HepG2 (cell line): ENCODE data around the gene LMCD1. TPM values are rescaled to one million over a fixed set of nuclear protein-coding genes. Genes with fewer than 3 reads are reported as not detected.

Experiments
- CC2D1A ChIP-seq: sonication (generic); formaldehyde crosslinking; IDR thresholded peaks from 2 replicates; pipeline ENCODE4 v1.8.1; 2023; ENCODE audit warnings: mild to moderate bottlenecking, missing genetic modification reagents
- FOXK2 ChIP-seq: fragments of 450-650 bp; IDR thresholded peaks from 2 replicates; pipeline ENCODE4 v1.6.1; 2016
- HES4 ChIP-seq: sonication (generic); formaldehyde crosslinking; IDR thresholded peaks from 2 replicates; pipeline ENCODE4 v1.9.0; 2021; ENCODE audit warnings: mild to moderate bottlenecking, missing genetic modification reagents, borderline replicate concordance
- MAF1 ChIP-seq: sonication (generic); formaldehyde crosslinking; IDR thresholded peaks from 2 replicates; pipeline ENCODE4 v1.5.0; 2020; ENCODE audit warnings: missing genetic modification reagents, borderline replicate concordance
- MXD1 ChIP-seq: sonication (generic); formaldehyde crosslinking; IDR thresholded peaks from 2 replicates; pipeline ENCODE4 v1.4.0; 2020; ENCODE audit warnings: mild to moderate bottlenecking, missing genetic modification reagents
- NCOR1 ChIP-seq: fragments of 200-600 bp; sonication (generic); IDR thresholded peaks from 2 replicates; pipeline ENCODE4 v1.7.0; 2017; ENCODE audit warnings: antibody characterized with exemption, low read length, borderline replicate concordance
- NFATC3 ChIP-seq: sonication (generic); formaldehyde crosslinking; IDR thresholded peaks from 2 replicates; pipeline ENCODE4 v1.5.1; 2020; ENCODE audit warnings: mild to moderate bottlenecking, missing genetic modification reagents
- PAF1 ChIP-seq: IDR thresholded peaks from 2 replicates; pipeline ENCODE4 v1.6.1; 2016; ENCODE audit warnings: missing genetic modification reagents, missing compliant biosample characterization
- PPARG ChIP-seq: conservative IDR thresholded peaks from 2 replicates; pipeline ENCODE4 v1.6.1; 2016; ENCODE audit warnings: missing biosample characterization, missing genetic modification reagents
- RAD51 ChIP-seq: fragments of 450-650 bp; IDR thresholded peaks from 2 replicates; pipeline ENCODE4 v1.6.1; 2016; ENCODE audit warnings: borderline replicate concordance
- RFX5 ChIP-seq: IDR thresholded peaks from 2 replicates; pipeline ENCODE4 v1.6.1; 2011; ENCODE audit warnings: low read depth, low read length, improper control_type of control experiment
- SAFB2 ChIP-seq: sonication (generic); formaldehyde crosslinking; IDR thresholded peaks from 2 replicates; pipeline ENCODE4 v1.5.1; 2020; ENCODE audit warnings: missing genetic modification reagents, low read depth, mild to moderate bottlenecking, borderline replicate concordance
- SMYD3 ChIP-seq: sonication (generic); formaldehyde crosslinking; IDR thresholded peaks from 2 replicates; pipeline ENCODE4 v1.8.1; 2023; ENCODE audit warnings: mild to moderate bottlenecking, missing genetic modification reagents
- TBP ChIP-seq: sonication (generic); formaldehyde crosslinking; IDR thresholded peaks from 2 replicates; pipeline ENCODE4 v1.5.0; 2020; ENCODE audit warnings: missing genetic modification reagents
- TEAD3 ChIP-seq: optimal IDR thresholded peaks from 2 replicates; pipeline ENCODE3; 2016; ENCODE audit warnings: borderline replicate concordance
- TSC22D2 ChIP-seq: sonication (generic); formaldehyde crosslinking; IDR thresholded peaks from 2 replicates; pipeline ENCODE4 v1.5.1; 2020; ENCODE audit warnings: missing genetic modification reagents, mild to moderate bottlenecking, borderline replicate concordance
- UBTF ChIP-seq: sonication (generic); formaldehyde crosslinking; IDR thresholded peaks from 2 replicates; pipeline ENCODE4 v1.4.0; 2020; ENCODE audit warnings: mild to moderate bottlenecking, missing genetic modification reagents
- ZBTB1 ChIP-seq: sonication (generic); formaldehyde crosslinking; IDR thresholded peaks from 2 replicates; pipeline ENCODE4 v1.4.0; 2020; ENCODE audit warnings: missing genetic modification reagents, borderline replicate concordance
- ZBTB46 ChIP-seq: sonication (generic); formaldehyde crosslinking; IDR thresholded peaks from 2 replicates; pipeline ENCODE4 v1.4.0; 2020; ENCODE audit warnings: mild to moderate bottlenecking, missing genetic modification reagents, borderline replicate concordance
- ZFP36 ChIP-seq: fragments of 150-350 bp; IDR thresholded peaks from 2 replicates; pipeline ENCODE4 v1.6.1; 2018; ENCODE audit warnings: borderline replicate concordance, low read length, low read depth; ENCODE audit not compliant: partially characterized antibody
- ZFP91 ChIP-seq: sonication (generic); formaldehyde crosslinking; IDR thresholded peaks from 2 replicates; pipeline ENCODE4 v1.9.0; 2022; ENCODE audit warnings: missing genetic modification reagents, mild to moderate bottlenecking, borderline replicate concordance
- ZNF354B ChIP-seq: sonication (generic); formaldehyde crosslinking; IDR thresholded peaks from 2 replicates; pipeline ENCODE4 v1.8.0; 2022; ENCODE audit warnings: mild to moderate bottlenecking, missing genetic modification reagents
- ZNF441 ChIP-seq: sonication (generic); formaldehyde crosslinking; IDR thresholded peaks from 2 replicates; pipeline ENCODE4 v1.7.0; 2021; ENCODE audit warnings: missing genetic modification reagents, borderline replicate concordance
- ZNF503 ChIP-seq: sonication (generic); formaldehyde crosslinking; IDR thresholded peaks from 2 replicates; pipeline ENCODE4 v1.4.0; 2020; ENCODE audit warnings: missing genetic modification reagents
- ZNF564 ChIP-seq: sonication (generic); formaldehyde crosslinking; IDR thresholded peaks from 2 replicates; pipeline ENCODE4 v1.8.1; 2023; ENCODE audit warnings: mild to moderate bottlenecking, missing genetic modification reagents
- polyA plus RNA-seq, 8 experiments: library from polyadenylated mRNA; depleted of rRNA in 3 of 8; stranded (reverse) in 7 of 8; unstranded in 1 of 8; fragments of >200 nt; fragmentation: Illumina TruSeq in 4 of 8; extraction: Trizol in 4 of 8; gene quantifications; 2 replicates each; pipeline versions ENCODE4 v1.2.1 to v1.2.3, GENCODE V29; 2011 to 2016; ENCODE audit warnings: low read depth in 4 of 8, missing spikeins in 1 of 8, mixed read lengths in 1 of 8; ENCODE audit not compliant: insufficient read depth in 1 of 8
- total RNA-seq, 5 experiments: library from RNA; depleted of rRNA; stranded (reverse); fragments of >200 nt; fragmentation: Illumina TruSeq; extraction: Trizol; gene quantifications; 2 replicates each; pipeline ENCODE4 v1.2.3, GENCODE V29; 2016; ENCODE audit warnings: low read depth in 1 of 5

The LMCD1 gene
- total and polyA plus RNA-seq, 2 of the 13 experiments (the other 11 are each of a cell fraction or from before 2014, with no cell fraction given): 6.2 to 7.1 TPM

GRCh38 chr3:8486936-8487335 lies 14.7 kb upstream of the LMCD1 start (continued):
- TF ChIP-seq NCOR1: peak; percentile 42; the same call in 1 of the 2 replicates
- no peak for TF ChIP-seq ZNF441 (CRISPR knock-in tag)
- TF ChIP-seq TEAD3 (CRISPR knock-in tag): peak; percentile 89
- no peak for TF ChIP-seq MXD1
- TF ChIP-seq CC2D1A (CRISPR knock-in tag): no peak
- no peak for TF ChIP-seq HES4 (CRISPR knock-in tag)
- peak; percentile 81 for TF ChIP-seq ZNF503 (CRISPR knock-in tag)
- no peak for TF ChIP-seq ZFP36
- TF ChIP-seq PAF1 (CRISPR knock-in tag): no peak
- no peak for TF ChIP-seq FOXK2
- TF ChIP-seq PPARG (CRISPR knock-in tag): no peak; the same call in 1 of the 2 replicates
- no peak for TF ChIP-seq ZBTB1
- TF ChIP-seq NFATC3 (CRISPR knock-in tag): no peak
- no peak for TF ChIP-seq ZNF354B (CRISPR knock-in tag)
- TF ChIP-seq ZNF564: no peak
- no peak for TF ChIP-seq ZFP91 (CRISPR knock-in tag)
- no peak for TF ChIP-seq UBTF
- TF ChIP-seq TSC22D2 (CRISPR knock-in tag): no peak
- no peak for TF ChIP-seq TBP (CRISPR knock-in tag)
- TF ChIP-seq ZBTB46 (CRISPR knock-in tag): no peak
- no peak for TF ChIP-seq RAD51
- TF ChIP-seq SAFB2 (CRISPR knock-in tag): no peak
- TF ChIP-seq SMYD3 (CRISPR knock-in tag): no peak
- TF ChIP-seq MAF1 (CRISPR knock-in tag): no peak
- TF ChIP-seq RFX5: no peak
